Stomach (tissue), 9 donors: Measurements from ENCODE around the gene CPT1C. TPM values are rescaled to one million over a fixed set of nuclear protein-coding genes. Genes with fewer than 3 reads are reported as not detected.
A peak's percentile ranks its signal among the peaks of the same experiment; 100 is the strongest.

Source experiments
- DNase-seq, 2 donors: peaks; one replicate each; pipeline versions ENCODE4 v3.0.0 to v3.0.0-alpha.2; 2013 to 2019
- H3K27ac ChIP-seq, 5 donors: fragments of 200-600 bp in 4 of 5; sonication (generic) in 4 of 5; one replicate each; pipeline ENCODE4 v1.5.1; 2013 to 2019; ENCODE audit warnings: mild to moderate bottlenecking in 1 of 5, moderate library complexity in 1 of 5
- H3K27me3 ChIP-seq, 3 donors: fragments of 200-600 bp; sonication (generic); one replicate each; pipeline ENCODE4 v1.5.1; 2017 to 2019; ENCODE audit warnings: mixed run types in 1 of 3
- H3K36me3 ChIP-seq, 4 donors: fragments of 200-600 bp; sonication (generic); 1 replicate in 3 of 4; 2 replicates in 1 of 4; pipeline ENCODE4 v1.5.1; 2016 to 2019
- H3K4me1 ChIP-seq, 4 donors: fragments of 200-600 bp; sonication (generic); one replicate each; pipeline ENCODE4 v1.5.1; 2016 to 2019
- H3K4me3 ChIP-seq, 4 donors: fragments of 200-600 bp; sonication (generic) in 3 of 4; one replicate each; pipeline ENCODE4 v1.5.1; 2016 to 2019; ENCODE audit warnings: mild to moderate bottlenecking in 1 of 4
- H3K9me3 ChIP-seq, 4 donors: fragments of 200-600 bp; sonication (generic); one replicate each; pipeline ENCODE4 v1.5.1; 2016 to 2019
- CTCF ChIP-seq, 7 experiments: fragments of 450-650 bp in 4 of 7; fragments of 200-600 bp in 3 of 7; sonication (generic) in 3 of 7; IDR thresholded peaks; one replicate each; pipeline ENCODE4 v1.5.1; 2016 to 2019; ENCODE audit warnings: antibody characterized with exemption in 7 of 7, control low read depth in 2 of 7, mild to moderate bottlenecking in 1 of 7
- EP300 ChIP-seq: sonication (generic); formaldehyde crosslinking; IDR thresholded peaks from one replicate; pipeline ENCODE4 v1.6.1; 2017; ENCODE audit warnings: antibody characterized with exemption
- POLR2A ChIP-seq, 4 donors: fragments of 450-650 bp; IDR thresholded peaks; one replicate each; pipeline ENCODE4 v1.6.1; 2016; ENCODE audit warnings: antibody characterized with exemption in 4 of 4, control low read depth in 2 of 4, mild to moderate bottlenecking in 1 of 4, moderate library complexity in 1 of 4
- POLR2AphosphoS5 ChIP-seq, 3 donors: sonication (generic); formaldehyde crosslinking; IDR thresholded peaks; one replicate each; pipeline ENCODE4 v1.6.1; 2016; ENCODE audit warnings: antibody characterized with exemption in 3 of 3
- WGBS, 5 donors: extraction: QIAGEN DNeasy Blood & Tissue Kit in 3 of 5; methylation state at CpG; one replicate each; pipeline versions ENCODE4 v1.1.5 to v1.1.7; 2013 to 2018; 5-methylcytosine and 5-hydroxymethylcytosine counted together
- intact Hi-C: fragments of 100-400 bp; cut with DNase I; formaldehyde crosslinking; loops from one replicate; pipeline ENCODE4 v1.15.1; 2023; ENCODE audit warnings: low total_unique reads
- polyA plus RNA-seq, 3 donors: library from polyadenylated mRNA; stranded (reverse); fragments of 200-250 nt; gene quantifications; one replicate each; pipeline ENCODE4 v1.2.3, GENCODE V29; 2013
- total RNA-seq, 5 donors: library from RNA; depleted of rRNA; stranded (reverse); fragments of >200 nt; gene quantifications; one replicate each; pipeline versions ENCODE4 v1.1.0 to v1.2.3, GENCODE V29; 2014 to 2016
- donor health status: healthy with polysubstance abuse.
- donor health status: Bipolar disorder and iron deficiency.
- donor health status: healthy.

The CPT1C gene
- total and polyA plus RNA-seq, 8 donors: 1.8 to 35.6 (median 3.1) TPM; not detected in 2

DNA sequence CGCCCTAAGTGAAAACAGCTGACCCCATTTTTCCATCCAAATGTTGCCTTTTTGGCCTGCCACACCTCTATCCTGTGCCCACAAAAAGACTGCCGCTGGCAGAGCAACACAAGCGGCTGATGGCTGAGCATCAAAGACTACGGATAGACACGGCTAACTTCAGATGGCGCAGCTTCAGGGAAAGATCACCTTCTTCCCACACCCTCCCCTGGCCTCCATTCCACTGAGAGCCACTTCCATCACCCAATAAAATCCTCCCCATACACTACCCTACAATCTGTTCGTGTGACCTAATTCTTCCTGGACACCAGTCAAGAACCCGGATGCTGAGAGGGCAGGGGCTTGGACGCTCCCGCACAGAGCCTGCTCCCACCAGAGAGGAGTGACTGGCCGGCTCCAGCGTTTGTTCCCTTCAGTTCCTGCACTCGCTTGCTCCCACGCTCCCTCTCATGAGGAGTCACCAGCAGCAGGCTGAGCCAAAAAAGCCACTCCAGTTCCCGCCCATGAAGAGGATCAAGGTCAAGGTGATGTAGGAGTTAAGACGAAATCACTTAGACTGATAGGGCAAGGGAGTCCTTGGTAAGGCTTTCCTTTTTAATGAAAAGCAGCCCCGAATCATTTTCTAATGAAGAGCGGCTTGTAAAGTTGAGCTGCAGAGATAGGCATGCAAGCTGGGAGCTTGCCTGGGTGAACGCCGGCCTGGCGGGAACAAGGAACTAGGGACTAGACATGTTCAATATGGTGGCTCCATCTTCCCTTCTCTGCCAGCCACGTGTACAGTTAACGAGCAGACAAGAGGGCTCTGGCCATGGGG, 36.5 kb downstream of the CPT1C start:
- H3K36me3 ChIP-seq: no peaks in the 10 kb centered on the region
- peak in 1 of 2 donors; percentile 78 for DNase-seq
- TF ChIP-seq EP300 (no peak), POLR2AphosphoS5 (IDR thresholded peaks at IDR 0.05) (no peak), CTCF (IDR thresholded peaks at IDR 0.05) (no peak), POLR2A (IDR thresholded peaks at IDR 0.05) (no peak)
- intact Hi-C loops: no loop called here
- H3K4me3 ChIP-seq: no peak overlapping the region
- WGBS, 5 donors: 71 to 77% (median 73%) methylated on average over 23 of the region's 23 CpGs
- no peaks in the 10 kb centered on the region for H3K4me1 ChIP-seq
- H3K27ac ChIP-seq: no peak overlapping the region
- H3K27me3 ChIP-seq: no peaks in the 10 kb centered on the region
- no peaks in the 10 kb centered on the region for H3K9me3 ChIP-seq

GRCh38 chr19:49730166-49730565, 39.2 kb downstream of the CPT1C start:
- DNase-seq: no peak
- Histone ChIP-seq H3K36me3 (no peaks in the 10 kb centered on the region), H3K27ac (no peak overlapping the region), H3K4me3 (no peak overlapping the region), H3K9me3 (no peaks in the 10 kb centered on the region), H3K4me1 (no peaks in the 10 kb centered on the region), H3K27me3 (no peaks in the 10 kb centered on the region)
- intact Hi-C loops: no loop called here
- TF ChIP-seq POLR2AphosphoS5 (IDR thresholded peaks at IDR 0.05): no peak
- WGBS, 5 donors: 73 to 82% (median 79%) methylated on average over 5 of the region's 5 CpGs

DNA sequence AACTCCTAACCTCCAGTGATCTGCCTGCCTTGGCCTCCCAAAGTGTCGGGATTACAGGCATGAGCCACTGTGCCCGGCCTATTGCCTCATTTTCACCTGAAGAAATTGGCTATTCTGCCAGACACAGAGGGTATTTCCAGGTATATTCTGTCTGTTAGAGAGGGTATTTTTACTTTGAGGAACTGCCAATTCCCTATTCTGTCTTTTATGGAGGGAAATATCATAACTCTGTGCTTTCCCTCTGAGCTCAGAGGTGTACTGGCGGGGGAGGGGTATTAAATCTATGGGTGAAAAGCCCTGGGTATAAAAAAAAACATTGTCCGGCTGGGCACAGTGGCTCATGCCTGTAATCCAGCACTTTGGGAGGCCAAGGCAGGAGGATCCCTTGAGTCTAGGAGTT, 47.4 kb downstream of the CPT1C start:
- H3K4me3 ChIP-seq: no peak overlapping the region
- no peaks in the 10 kb centered on the region for H3K4me1 ChIP-seq
- H3K27ac ChIP-seq: no peak overlapping the region
- TF ChIP-seq POLR2AphosphoS5 (IDR thresholded peaks at IDR 0.05) (no peak), CTCF (IDR thresholded peaks at IDR 0.05) (no peak)
- intact Hi-C loops: no loop called here
- no peaks in the 10 kb centered on the region for H3K27me3 ChIP-seq
- 72 to 87% (median 82%) methylated on average over 4 of the region's 4 CpGs for WGBS, 5 donors
- H3K9me3 ChIP-seq: no peaks in the 10 kb centered on the region
- H3K36me3 ChIP-seq: no peaks in the 10 kb centered on the region
- no peak for DNase-seq

DNA sequence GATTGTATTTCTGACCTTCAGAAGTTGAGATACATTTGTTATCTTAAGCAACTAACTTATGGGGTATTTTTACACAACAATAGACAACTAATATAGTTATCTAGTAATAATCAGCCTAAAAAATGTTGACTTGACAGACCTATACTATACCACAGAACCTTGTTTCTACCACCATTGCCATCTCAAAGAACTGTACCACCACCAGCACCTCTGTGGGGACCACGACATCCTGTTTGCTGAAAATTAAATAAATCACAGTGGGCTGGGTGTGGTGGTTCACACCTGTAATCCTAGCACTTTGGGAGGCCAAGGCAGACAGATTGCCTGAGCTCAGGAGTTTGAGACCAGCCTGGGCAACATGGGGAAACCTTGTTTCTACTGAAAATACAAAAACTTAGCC, 48.2 kb downstream of the CPT1C start:
- Histone ChIP-seq H3K36me3 (no peaks in the 10 kb centered on the region), H3K27me3 (no peaks in the 10 kb centered on the region), H3K9me3 (no peaks in the 10 kb centered on the region), H3K4me1 (no peaks in the 10 kb centered on the region), H3K27ac (no peak overlapping the region), H3K4me3 (no peak overlapping the region)
- WGBS, 5 donors: 62 to 83% (median 65%) methylated on average over 1 of the region's 1 CpG
- DNase-seq: no peak
- intact Hi-C loops: no loop called here
- TF ChIP-seq CTCF (IDR thresholded peaks at IDR 0.05) (no peak), POLR2AphosphoS5 (IDR thresholded peaks at IDR 0.05) (no peak), EP300 (no peak), POLR2A (IDR thresholded peaks at IDR 0.05) (no peak)

DNA sequence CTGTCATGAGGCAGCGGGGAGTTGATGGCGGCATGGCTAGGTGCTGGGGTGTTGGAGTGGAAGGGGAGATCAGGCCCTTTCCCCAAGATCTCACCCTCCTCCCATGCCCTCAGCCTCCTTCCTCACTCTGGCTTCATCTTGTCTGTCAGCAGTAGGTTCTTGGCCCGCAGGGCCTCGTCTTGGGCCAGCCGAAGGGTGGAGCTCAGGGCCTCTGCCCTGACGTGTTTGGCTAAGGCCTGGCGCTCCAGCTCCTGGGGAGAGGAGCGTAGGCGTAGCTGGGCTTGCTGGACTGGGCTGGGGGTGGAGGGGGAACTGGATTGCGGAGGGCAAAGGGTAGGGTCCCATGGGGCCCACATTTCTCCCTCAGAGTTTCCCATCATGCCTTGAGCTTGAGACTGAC, 49.0 kb downstream of the CPT1C start:
- Histone ChIP-seq H3K9me3 (no peaks in the 10 kb centered on the region), H3K27me3 (no peaks in the 10 kb centered on the region), H3K27ac (no peak overlapping the region), H3K4me3 (no peak overlapping the region), H3K4me1 (no peaks in the 10 kb centered on the region), H3K36me3 (no peaks in the 10 kb centered on the region)
- 80 to 100% (median 82%) methylated on average over 2 to 10 of the region's 10 CpGs for WGBS, 5 donors
- intact Hi-C loops: no loop called here
- TF ChIP-seq EP300 (no peak), POLR2A (IDR thresholded peaks at IDR 0.05) (no peak), POLR2AphosphoS5 (IDR thresholded peaks at IDR 0.05) (no peak), CTCF (IDR thresholded peaks at IDR 0.05) (no peak)
- no peak for DNase-seq
